Measurements from ENCODE around the gene UBE2O. TPM values are rescaled to one million over a fixed set of nuclear protein-coding genes. Genes with fewer than 3 reads are reported as not detected.

Gene UBE2O
- polyA plus RNA-seq, 1 experiment: 11.1 TPM

- ChIA-PET CTCF (interaction anchor here (1.0 to 3.3 kb wide), 2 partner anchors 12 to 30 kb away, joined by 3 to 21 read pairs; partner anchors contain the start of gene AANAT), POLR2A (no interaction called here)
- Histone ChIP-seq H3K36me3 (ENCODE audit: control insufficient read depth, insufficient read depth, low read length) (peaks cover 5% of the 10 kb centered on the region), H3K4me3 (ENCODE audit: low read depth, low read length) (no peak overlapping the region), H3K27me3 (ENCODE audit: control insufficient read depth, insufficient read depth, low read length) (no peaks in the 10 kb centered on the region)
- no peak for TF ChIP-seq CTCF (IDR thresholded peaks at IDR 0.05; ENCODE audit: insufficient read depth, low read depth, low read length)
- DNase-seq (ENCODE audit: low read depth): no peak
These were observed 26.0 kb upstream of the UBE2O start for GRCh38 chr17:76478730-76479514.

- Histone ChIP-seq H3K27me3 (ENCODE audit: control insufficient read depth, insufficient read depth, low read length) (no peaks in the 10 kb centered on the region), H3K36me3 (ENCODE audit: control insufficient read depth, insufficient read depth, low read length) (peaks cover 5% of the 10 kb centered on the region), H3K4me3 (ENCODE audit: low read depth, low read length) (no peak overlapping the region)
- no peak for TF ChIP-seq CTCF (IDR thresholded peaks at IDR 0.05; ENCODE audit: insufficient read depth, low read depth, low read length)
- CTCF ChIA-PET: interaction anchor here (1.0 to 3.3 kb wide), 4 partner anchors 12 to 31 kb away, joined by 3 to 21 read pairs (median 8); partner anchors contain the start of gene AANAT
- POLR2A ChIA-PET: no interaction called here
- no peak for DNase-seq (ENCODE audit: low read depth)
These were observed 25.1 kb upstream of the UBE2O start for GRCh38 chr17:76478097-76478496.

- DNase-seq (ENCODE audit: low read depth): no peak
- Histone ChIP-seq H3K27me3 (ENCODE audit: control insufficient read depth, insufficient read depth, low read length) (no peaks in the 10 kb centered on the region), H3K36me3 (ENCODE audit: control insufficient read depth, insufficient read depth, low read length) (peaks cover 7% of the 10 kb centered on the region), H3K4me3 (ENCODE audit: low read depth, low read length) (no peak overlapping the region)
- no peak for TF ChIP-seq CTCF (IDR thresholded peaks at IDR 0.05; ENCODE audit: insufficient read depth, low read depth, low read length)
- CTCF ChIA-PET: interaction anchor here (1.0 to 3.3 kb wide), 3 partner anchors 11 to 29 kb away, joined by 3 to 21 read pairs (median 14); partner anchors contain the start of gene AANAT
- POLR2A ChIA-PET: no interaction called here
These were observed 24.6 kb upstream of the UBE2O start for GRCh38 chr17:76477576-76477975.

- peaks cover 7% of the 10 kb centered on the region for H3K36me3 ChIP-seq (ENCODE audit: control insufficient read depth, insufficient read depth, low read length)
- TF ChIP-seq CTCF (IDR thresholded peaks at IDR 0.05; ENCODE audit: insufficient read depth, low read depth, low read length): no peak
- H3K27me3 ChIP-seq (ENCODE audit: control insufficient read depth, insufficient read depth, low read length): no peaks in the 10 kb centered on the region
- DNase-seq (ENCODE audit: low read depth): no peak
- no peak overlapping the region for H3K4me3 ChIP-seq (ENCODE audit: low read depth, low read length)
- ChIA-PET POLR2A (no interaction called here), CTCF (interaction anchor here (0.6 to 3.3 kb wide), 4 partner anchors 10 to 30 kb away, joined by 3 to 21 read pairs (median 9); partner anchors contain the start of gene AANAT)
These were observed 23.8 kb upstream of the UBE2O start for GRCh38 chr17:76476736-76477135.

- no peak for DNase-seq (ENCODE audit: low read depth)
- CTCF ChIA-PET: interaction anchor here (0.7 to 2.7 kb wide), 8 partner anchors 9 to 82 kb away, joined by 3 to 7 read pairs (median 3); partner anchors contain the start of gene RHBDF2
- POLR2A ChIA-PET: no interaction called here
- peaks cover 9% of the 10 kb centered on the region for H3K36me3 ChIP-seq (ENCODE audit: control insufficient read depth, insufficient read depth, low read length)
- no peaks in the 10 kb centered on the region for H3K27me3 ChIP-seq (ENCODE audit: control insufficient read depth, insufficient read depth, low read length)
- no peak overlapping the region for H3K4me3 ChIP-seq (ENCODE audit: low read depth, low read length)
- no peak for TF ChIP-seq CTCF (IDR thresholded peaks at IDR 0.05; ENCODE audit: insufficient read depth, low read depth, low read length)
These were observed 22.4 kb upstream of the UBE2O start for GRCh38 chr17:76475302-76475701.

All from BJ (cell line).